Frontal cortex (tissue), 4 donors: ENCODE data around the gene CLDN5. TPM values are rescaled to one million over a fixed set of nuclear protein-coding genes. Genes with fewer than 3 reads are reported as not detected.
"Not testable (repeated sequence)": the region's sequence is repeated elsewhere in the genome, so short reads cannot be mapped to it uniquely, and the experiment has no call there.

ENCODE experiments used
- DNase-seq, 2 donors: peaks; one replicate each; pipeline ENCODE4 v3.0.0; 2012; ENCODE audit warnings: low spot score in 2 of 2
- FAIRE-seq: peaks from 2 replicates; lab custom pipeline; 2012; peaks lifted over from hg19 to GRCh38; lab: Jason Lieb, UNC
- total RNA-seq: library from RNA; depleted of rRNA; stranded (reverse); fragments of >200 nt; gene quantifications from one replicate; pipeline ENCODE4 v1.2.3, GENCODE V29; 2014
- donor health status: control.
- donor health status: control.
- donor health status: control.

The CLDN5 gene
- total RNA-seq, 1 donor from 2014 or later, result 84.8 TPM

- FAIRE-seq, result no peak
- no peak for DNase-seq
Measured at GRCh38 chr22:19548964-19549363, 24.8 kb upstream of the CLDN5 start.

GRCh38 chr22:19548427-19548826 is 24.2 kb upstream of the CLDN5 start:
- not testable (repeated sequence) for DNase-seq, FAIRE-seq

- DNase-seq (no peak), FAIRE-seq (no peak)
Measured at GRCh38 chr22:19547620-19548019, 23.4 kb upstream of the CLDN5 start.

DNA sequence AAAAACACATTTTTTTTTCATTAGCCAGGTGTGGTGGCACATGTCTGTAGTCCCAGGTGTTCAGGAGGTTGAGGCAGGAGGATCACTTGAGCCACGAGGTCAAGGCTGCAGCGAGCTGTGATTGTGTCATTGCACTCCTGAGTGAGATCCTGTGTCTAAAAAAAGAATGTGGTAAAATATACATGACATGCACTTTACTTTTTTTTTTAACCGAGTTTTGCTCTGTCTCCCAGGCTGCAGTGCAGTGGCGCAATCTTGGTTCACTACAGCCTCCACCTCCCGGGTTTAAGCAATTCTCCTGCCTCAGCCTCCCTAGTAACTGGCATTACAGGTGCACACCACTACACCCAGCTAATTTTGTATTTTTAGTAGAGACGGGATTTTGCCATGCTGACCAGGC is 22.5 kb upstream of the CLDN5 start:
- DNase-seq (no peak), FAIRE-seq (no peak)

GRCh38 chr22:19545935-19546207 is 21.7 kb upstream of the CLDN5 start:
- FAIRE-seq (no peak), DNase-seq (no peak)

DNA sequence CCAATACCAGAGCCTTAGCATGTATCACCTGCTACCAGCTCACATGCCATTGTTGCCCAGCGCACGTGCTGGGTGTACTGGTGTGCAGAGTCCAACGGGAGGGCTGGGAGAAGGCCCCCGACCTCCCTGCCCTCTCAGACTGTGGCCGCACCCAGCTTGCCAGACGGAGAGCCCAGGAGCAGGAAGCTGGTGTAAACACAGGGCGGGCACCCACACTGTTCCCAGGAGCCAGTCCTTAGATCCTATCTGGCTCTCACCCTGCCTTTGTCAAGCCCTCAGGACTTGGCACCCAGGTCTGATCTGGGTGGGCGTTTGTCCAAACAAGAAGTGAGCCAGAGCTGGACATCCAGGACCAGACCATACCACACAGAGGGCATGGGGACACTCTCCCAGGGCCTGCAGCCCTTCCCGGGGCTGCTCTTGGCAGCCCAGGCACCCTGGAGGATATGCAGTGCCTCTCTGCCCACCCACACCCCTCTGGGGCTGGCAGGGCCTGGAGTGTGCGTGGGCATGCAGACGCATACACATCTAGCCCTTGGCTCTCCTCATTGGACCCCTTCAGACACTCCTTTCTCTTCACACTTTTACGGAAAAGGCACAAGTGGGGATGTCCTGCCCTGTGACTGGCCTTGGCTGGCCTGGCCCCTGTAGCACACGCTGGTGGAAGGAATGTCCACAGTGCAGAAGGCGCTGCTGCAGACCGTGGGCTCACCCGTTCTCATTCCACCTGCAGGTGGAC is 19.9 kb upstream of the CLDN5 start:
- no peak for DNase-seq
- no peak for FAIRE-seq

DNA sequence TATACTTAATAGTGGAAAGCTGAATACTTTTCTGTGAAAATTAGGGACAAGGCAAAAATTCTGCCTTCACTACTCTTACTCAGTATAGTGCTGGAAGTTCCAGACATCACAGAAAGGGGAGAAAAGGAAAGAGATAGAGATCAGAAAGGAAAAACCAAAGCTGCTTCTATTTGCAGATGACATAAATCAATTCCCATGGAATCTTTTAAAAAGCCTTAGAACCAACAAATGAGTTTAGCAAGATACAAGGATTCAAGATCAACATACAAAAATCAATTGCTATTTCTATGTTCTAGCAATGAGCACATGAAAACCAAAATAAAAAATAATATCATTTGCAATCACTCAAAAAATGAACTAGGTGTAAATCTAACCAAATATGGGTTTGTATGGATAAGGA is 16.2 kb upstream of the CLDN5 start:
- DNase-seq (no peak), FAIRE-seq (no peak)

DNA sequence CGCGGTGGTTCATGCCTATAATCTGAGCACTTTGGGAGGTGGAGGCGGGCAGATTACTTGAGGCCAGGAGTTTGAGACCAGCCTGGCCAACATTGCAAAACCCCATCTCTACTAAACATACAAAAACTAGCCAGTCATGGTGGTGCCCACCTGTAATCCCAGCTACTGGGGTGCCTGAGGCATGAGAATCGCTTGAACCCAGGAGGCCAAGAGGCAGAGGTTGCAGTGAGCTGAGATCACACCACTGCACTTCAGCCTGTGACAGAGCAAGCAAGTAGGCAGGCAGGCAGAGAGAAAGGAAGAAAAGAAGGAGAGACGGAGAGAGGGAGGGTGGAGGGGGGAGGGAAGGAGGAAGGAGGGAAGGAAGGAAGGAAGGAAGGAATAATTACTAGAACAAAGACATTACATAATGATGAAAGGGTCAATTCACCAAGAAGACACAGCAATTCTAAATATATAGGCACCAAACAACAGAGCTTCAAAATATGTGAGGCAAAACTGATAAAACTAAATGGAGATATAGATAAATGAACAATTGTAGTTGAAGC is 13.8 kb upstream of the CLDN5 start:
- no peak for FAIRE-seq

GRCh38 chr22:19536564-19536963 is 12.4 kb upstream of the CLDN5 start:
- FAIRE-seq (no peak), DNase-seq (no peak)

More for the DNA sequence above, 13.8 kb upstream of the CLDN5 start:
- DNase-seq, result no peak

- DNase-seq, result no peak
- no peak for FAIRE-seq
Measured at GRCh38 chr22:19535001-19535400, 10.8 kb upstream of the CLDN5 start.

GRCh38 chr22:19533857-19534256 is 9.6 kb upstream of the CLDN5 start:
- no peak for FAIRE-seq
- DNase-seq, result no peak

- FAIRE-seq (no peak), DNase-seq (no peak)
Measured at GRCh38 chr22:19533049-19533626, 8.9 kb upstream of the CLDN5 start.

- not testable (repeated sequence) for FAIRE-seq, DNase-seq
Measured at GRCh38 chr22:19531327-19531726, 7.1 kb upstream of the CLDN5 start.

GRCh38 chr22:19530751-19531150 is 6.5 kb upstream of the CLDN5 start:
- no peak for DNase-seq
- FAIRE-seq, result no peak

DNA sequence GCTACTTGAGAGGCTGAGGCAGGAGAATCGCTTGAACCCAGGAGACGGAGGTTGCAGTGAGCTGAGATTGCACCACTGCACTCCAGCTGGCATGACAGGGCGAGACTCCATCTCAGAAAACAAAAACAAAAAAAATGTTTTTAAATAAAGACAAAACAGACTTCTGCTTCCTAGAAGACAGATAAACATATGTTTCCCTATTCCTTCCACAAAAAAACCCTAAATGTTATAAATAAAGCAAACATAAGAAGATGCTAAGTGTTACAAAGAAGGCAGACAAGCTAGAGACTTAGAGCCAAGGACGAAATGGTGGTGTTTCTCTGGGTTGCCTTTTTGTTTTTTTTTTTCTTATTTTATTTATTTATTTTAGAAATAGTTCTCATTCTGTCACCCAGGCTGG is 5.6 kb upstream of the CLDN5 start:
- FAIRE-seq (no peak), DNase-seq (no peak)

DNA sequence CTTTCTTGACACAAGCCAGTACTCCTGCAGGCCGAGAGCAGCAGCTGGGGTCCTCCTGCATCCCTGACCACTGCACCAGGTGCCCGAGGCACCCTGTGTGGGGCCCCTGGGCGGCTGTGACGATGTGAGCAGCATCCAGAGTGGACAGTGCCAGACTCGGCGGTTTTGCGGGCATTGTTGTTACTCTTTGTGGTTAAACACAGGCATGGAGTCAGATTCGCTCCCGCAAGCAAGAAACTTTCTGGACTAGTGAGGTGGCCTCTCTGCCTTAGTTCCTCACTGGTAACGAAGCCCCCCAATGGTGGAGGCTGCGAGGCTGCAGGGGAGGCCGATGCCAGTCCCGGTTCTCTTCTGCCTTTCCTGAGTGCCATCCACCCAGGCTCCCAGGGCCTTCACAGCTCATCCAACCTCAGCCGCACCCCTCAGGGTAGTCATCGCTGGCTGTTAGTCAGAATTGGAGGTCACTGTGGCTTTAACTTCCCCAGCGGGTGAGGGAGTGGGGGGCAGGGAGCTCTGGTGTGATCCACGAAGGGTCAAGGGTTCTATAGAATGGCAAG is 3.7 kb upstream of the CLDN5 start:
- DNase-seq (no peak), FAIRE-seq (no peak)

GRCh38 chr22:19527321-19527721 is 3.1 kb upstream of the CLDN5 start:
- DNase-seq (no peak), FAIRE-seq (no peak)

GRCh38 chr22:19526702-19527111 is 2.5 kb upstream of the CLDN5 start:
- FAIRE-seq (no peak), DNase-seq (no peak)

DNA sequence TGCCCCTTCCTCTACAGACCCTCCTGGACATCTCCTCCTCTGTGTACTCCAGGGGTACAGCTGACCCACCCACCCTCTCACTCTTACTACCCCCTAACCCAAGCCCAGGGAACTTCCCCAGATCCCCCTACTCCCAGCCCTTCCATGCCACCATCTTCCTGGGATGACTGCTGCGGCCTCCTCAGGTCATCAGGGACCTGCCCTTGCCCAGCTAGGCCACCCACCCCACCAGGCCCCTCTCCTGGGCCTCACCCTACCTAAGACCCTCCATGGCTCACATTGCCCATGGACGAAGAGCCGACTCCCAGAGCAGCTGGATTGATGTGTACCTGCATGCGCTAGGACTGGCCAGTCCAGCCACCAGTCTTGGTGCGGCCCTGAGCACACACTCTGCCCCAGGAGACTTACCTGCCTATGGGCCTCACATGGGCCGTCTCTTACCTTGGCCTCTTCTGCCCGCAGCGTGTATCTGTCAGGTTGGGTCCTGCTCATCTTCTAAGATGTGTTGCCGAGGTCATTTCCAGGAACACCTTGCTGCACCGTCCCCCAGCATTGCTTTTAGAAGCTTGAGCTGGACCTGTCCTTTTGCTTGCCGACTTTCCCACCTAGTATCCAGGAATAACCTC is 2.0 kb upstream of the CLDN5 start:
- no peak for DNase-seq
- FAIRE-seq, result no peak

GRCh38 chr22:19525666-19526065 is 1.5 kb upstream of the CLDN5 start:
- no peak for FAIRE-seq
- no peak for DNase-seq

GRCh38 chr22:19525116-19525660 is 978 bp upstream of the CLDN5 start:
- DNase-seq (no peak), FAIRE-seq (no peak)
